GM12878 (cell line): ENCODE results near the gene TESMIN. TPM values are rescaled to one million over a fixed set of nuclear protein-coding genes. Genes with fewer than 3 reads are reported as not detected.

Experiments used
- ATAC-seq: fragments of 200-7000 bp; cut with Tn5 transposase; 3 replicates; pipeline ENCODE4 v1.9.1; 2020; ENCODE audit warnings: mild to moderate bottlenecking, moderate library complexity
- BruUV-seq: library from RNA; stranded (reverse); fragments of 400-500 nt; replicated peaks from 2 replicates; lab custom pipeline; 2021; lab: Mats Ljungman, UMichigan
- CTCF ChIA-PET: fragments of 300-600 bp; sonication (Branson Sonifier 250); formaldehyde crosslinking; extraction: SDS; loops from one replicate; lab custom pipeline; 2021; ENCODE audit warnings: inconsistent platforms; lab: Yijun Ruan, JAX
- POLR2A ChIA-PET: fragments of 350-600 bp; formaldehyde crosslinking; extraction: SDS; loops from one replicate; lab custom pipeline; 2021; ENCODE audit warnings: inconsistent platforms; lab: Charles Lee
- RAD21 ChIA-PET: fragments of 300-600 bp; sonication (Branson Sonifier 250); formaldehyde crosslinking; loops from one replicate; lab custom pipeline; 2023; ENCODE audit warnings: antibody characterized with exemption; ENCODE audit not compliant: unreplicated experiment; lab: Charles Lee
- SMC1A ChIA-PET: fragments of 300-600 bp; sonication (Branson Sonifier 250); formaldehyde crosslinking; loops from one replicate; lab custom pipeline; 2023; ENCODE audit not compliant: unreplicated experiment, uncharacterized antibody; lab: Charles Lee
- DNase-seq: peaks from one replicate; pipeline ENCODE4 v3.0.0-alpha.2; 2011; ENCODE audit warnings: low read depth, low spot score
- FAIRE-seq: peaks from 3 replicates; lab custom pipeline; 2011; peaks lifted over from hg19 to GRCh38; lab: Jason Lieb, UNC
- H2AFZ ChIP-seq: 2 replicates; pipeline ENCODE4 v1.6.0; 2011; ENCODE audit warnings: low read depth, low read length, control low read depth; ENCODE audit not compliant: control insufficient read depth
- H3K27ac ChIP-seq: 2 replicates; pipeline ENCODE4 v1.5.1; 2011; ENCODE audit warnings: control low read depth; ENCODE audit not compliant: control insufficient read depth, insufficient read depth
- H3K27me3 ChIP-seq, 2 experiments: replicated peaks in 1 of 2; 2 replicates each; pipeline versions ENCODE4 v1.6.0 to v1.6.1; 2011; ENCODE audit warnings: low read length in 1 of 2; ENCODE audit not compliant: control insufficient read depth in 2 of 2, insufficient read depth in 2 of 2
- H3K36me3 ChIP-seq, 2 experiments: 2 replicates each; pipeline ENCODE4 v1.5.1; 2011; ENCODE audit warnings: low read length in 1 of 2; ENCODE audit not compliant: control insufficient read depth in 2 of 2, insufficient read depth in 2 of 2
- H3K4me1 ChIP-seq: 2 replicates; pipeline ENCODE4 v1.6.1; 2011; ENCODE audit warnings: mild to moderate bottlenecking, low read length, moderate library complexity, mixed read lengths; ENCODE audit not compliant: control insufficient read depth, insufficient read depth
- H3K4me2 ChIP-seq: 2 replicates; pipeline ENCODE4 v1.6.0; 2011; ENCODE audit warnings: control low read depth; ENCODE audit not compliant: control insufficient read depth, insufficient read depth
- H3K4me3 ChIP-seq: fragments of 200-600 bp; sonication (generic); 2 replicates; pipeline ENCODE4 v1.5.1; 2016
- H3K79me2 ChIP-seq: 2 replicates; pipeline ENCODE4 v1.6.0; 2011; ENCODE audit warnings: low read length; ENCODE audit not compliant: control insufficient read depth, insufficient read depth
- H3K9ac ChIP-seq: 2 replicates; pipeline ENCODE4 v1.8.0; 2011; ENCODE audit warnings: low read length, control low read depth, mixed read lengths; ENCODE audit not compliant: control insufficient read depth, insufficient read depth
- H3K9me3 ChIP-seq: replicated peaks from 3 replicates; pipeline ENCODE4 v1.5.1; 2011; ENCODE audit warnings: mild to moderate bottlenecking, low read length; ENCODE audit not compliant: control insufficient read depth, insufficient read depth
- H4K20me1 ChIP-seq: 2 replicates; pipeline ENCODE4 v1.6.0; 2011; ENCODE audit not compliant: control insufficient read depth, insufficient read depth
- BACH1 ChIP-seq: fragments of 450-650 bp; IDR thresholded peaks from 2 replicates; pipeline ENCODE4 v1.6.1; 2017; ENCODE audit warnings: mild to moderate bottlenecking, borderline replicate concordance
- BRCA1 ChIP-seq: IDR thresholded peaks from 2 replicates; pipeline ENCODE4 v1.6.1; 2011; ENCODE audit warnings: low read depth, low read length, improper control_type of control experiment
- IRF5 ChIP-seq: fragments of 450-650 bp; IDR thresholded peaks from 2 replicates; pipeline ENCODE4 v1.6.1; 2017; ENCODE audit warnings: borderline replicate concordance
- MTA2 ChIP-seq: fragments of 450-650 bp; IDR thresholded peaks from 2 replicates; pipeline ENCODE4 v1.6.1; 2016; ENCODE audit warnings: low read depth, mild to moderate bottlenecking, moderate library complexity
- MYB ChIP-seq: fragments of 150-350 bp; IDR thresholded peaks from 2 replicates; pipeline ENCODE4 v1.6.1; 2014; ENCODE audit warnings: mild to moderate bottlenecking, low read depth, low read length, borderline replicate concordance
- PKNOX1 ChIP-seq: fragments of 450-650 bp; IDR thresholded peaks from 2 replicates; pipeline ENCODE4 v1.6.1; 2016; ENCODE audit warnings: mild to moderate bottlenecking
- PRDM15 ChIP-seq: fragments of 450-650 bp; formaldehyde crosslinking; IDR thresholded peaks from 2 replicates; pipeline ENCODE4 v1.4.0; 2020; ENCODE audit warnings: mild to moderate bottlenecking, moderate library complexity
- RELB ChIP-seq: fragments of 450-650 bp; IDR thresholded peaks from 2 replicates; pipeline ENCODE4 v1.6.1; 2017; ENCODE audit warnings: low read depth, mild to moderate bottlenecking, moderate library complexity
- SPI1 ChIP-seq: IDR thresholded peaks from 2 replicates; pipeline ENCODE4 v1.6.1; 2011; ENCODE audit warnings: low read depth, mild to moderate bottlenecking, low read length, moderate library complexity, borderline replicate concordance; ENCODE audit not compliant: insufficient read depth
- WGBS: methylation state at CpG from one replicate; pipeline ENCODE4 v1.1.6; 2016; ENCODE audit warnings: low lambda C conversion rate; ENCODE audit not compliant: insufficient replicate concordance, insufficient coverage; ENCODE audit errors: missing lambda C conversion rate; 5-methylcytosine and 5-hydroxymethylcytosine counted together
- in situ Hi-C: fragments of 300-500 bp; cut with MboI; formaldehyde crosslinking; loops from 9 replicates; pipeline ENCODE4 v1.14.3; 2018; ENCODE audit warnings: mixed read lengths
- intact Hi-C: fragments of 100-400 bp; cut with micrococcal nuclease; formaldehyde crosslinking; loops from one replicate; pipeline ENCODE4 v1.14.2; 2022; ENCODE audit not compliant: unreplicated experiment
- polyA plus RNA-seq, 11 experiments: library from polyadenylated mRNA; depleted of rRNA in 4 of 11; unstranded in 6 of 11; stranded (reverse) in 5 of 11; fragments of >200 nt; fragmentation: Nextera tagmentation in 4 of 11; fragmentation: Illumina TruSeq in 1 of 11; extraction: Ambion mirVana in 4 of 11; extraction: Trizol in 1 of 11; gene quantifications; 1 replicate in 1 of 11; 2 replicates in 10 of 11; pipeline versions ENCODE4 v1.2.1 to v1.2.3, GENCODE V29; 2011 to 2016; ENCODE audit warnings: inconsistent platforms in 2 of 11, missing spikeins in 2 of 11, low read depth in 1 of 11
- total RNA-seq, 4 experiments: library from RNA; depleted of rRNA in 3 of 4; stranded (reverse); fragments of >200 nt in 3 of 4; fragmentation: Illumina TruSeq in 1 of 4; extraction: Trizol in 1 of 4; gene quantifications; 2 replicates each; pipeline versions ENCODE4 v1.2.1 to v1.2.3, GENCODE V29; 2013 to 2021

Gene TESMIN
- total and polyA plus RNA-seq, 10 of the 15 experiments (the other 5 are each of a cell fraction or from before 2014, with no cell fraction given), result 0.31 to 3.4 (median 1.2) TPM; not detected in 1

- Histone ChIP-seq H2AFZ (no peak overlapping the region), H4K20me1 (no peaks in the 10 kb centered on the region), H3K4me3 (no peak overlapping the region), H3K27me3 (no peaks in the 10 kb centered on the region)
- BruUV-seq, result no TSS peak
- in situ Hi-C loops, result no loop called here
- ChIA-PET CTCF (no interaction called here), RAD21 (no interaction called here)
- TF ChIP-seq SPI1 (no peak), BRCA1 (no peak), PRDM15 (CRISPR knock-in tag) (no peak), IRF5 (no peak), MTA2 (no peak), RELB (no peak), BACH1 (no peak), MYB (no peak), PKNOX1 (no peak)
- TF ChIP-seq, all 136 proteins: peak for 0
- DNase-seq (no peak), ATAC-seq (no peak), FAIRE-seq (no peak)
- intact Hi-C loops, result no loop called here
- ChIA-PET SMC1A (no interaction called here), POLR2A (no interaction called here)
- peaks cover 0 to 3% of the 10 kb centered on the region in 2 experiments; a peak in 2 of 4 replicates for H3K36me3 ChIP-seq
- no peak overlapping the region for H3K9ac ChIP-seq
- no peaks in the 10 kb centered on the region for H3K4me1 ChIP-seq
- H3K9me3 ChIP-seq, result no peaks in the 10 kb centered on the region
- no peaks in the 10 kb centered on the region for H3K79me2 ChIP-seq
- 92% methylated on average over 22 of the region's 22 CpGs for WGBS
- no peak overlapping the region for H3K27ac ChIP-seq
- no peak overlapping the region for H3K4me2 ChIP-seq
Measured at GRCh38 chr11:68773521-68774193, 22.3 kb upstream of the TESMIN start.
